Immature natural killer cell (primary cell): ENCODE data around the gene MYEOV. TPM values are rescaled to one million over a fixed set of nuclear protein-coding genes. Genes with fewer than 3 reads are reported as not detected.

Experiments used
- DNase-seq, 3 donors: peaks; one replicate each; pipeline ENCODE4 v3.0.0; 2022; ENCODE audit warnings: mixed read lengths in 1 of 3
- H3K27ac Mint-ChIP-seq, 6 donors: one replicate each; pipeline ENCODE4 v1.8.0; 2020; ENCODE audit warnings: mixed read lengths in 6 of 6, mild to moderate bottlenecking in 5 of 6, inconsistent platforms in 4 of 6, moderate library complexity in 3 of 6
- H3K27me3 Mint-ChIP-seq, 3 donors: one replicate each; pipeline ENCODE4 v1.8.0; 2020 to 2021; ENCODE audit warnings: low read depth in 3 of 3, mild to moderate bottlenecking in 3 of 3, mixed read lengths in 3 of 3, moderate library complexity in 3 of 3, inconsistent platforms in 1 of 3
- H3K36me3 Mint-ChIP-seq, 3 donors: one replicate each; pipeline ENCODE4 v1.8.0; 2020; ENCODE audit warnings: mixed read lengths in 3 of 3, inconsistent platforms in 2 of 3, mild to moderate bottlenecking in 2 of 3
- H3K4me1 Mint-ChIP-seq, 2 donors: one replicate each; pipeline ENCODE4 v1.8.0; 2020; ENCODE audit warnings: inconsistent platforms in 2 of 2, mild to moderate bottlenecking in 2 of 2, mixed read lengths in 2 of 2, moderate library complexity in 1 of 2
- H3K4me3 Mint-ChIP-seq, 5 donors: one replicate each; pipeline ENCODE4 v1.8.0; 2020; ENCODE audit warnings: mild to moderate bottlenecking in 5 of 5, mixed read lengths in 5 of 5, inconsistent platforms in 3 of 5, moderate library complexity in 3 of 5
- H3K9me3 Mint-ChIP-seq, 6 donors: one replicate each; pipeline ENCODE4 v1.8.0; 2020; ENCODE audit warnings: mild to moderate bottlenecking in 6 of 6, mixed read lengths in 6 of 6, inconsistent platforms in 4 of 6, moderate library complexity in 3 of 6
- polyA plus RNA-seq, 3 donors: library from polyadenylated mRNA; unstranded; fragments of 300-500 nt; fragmentation: Illumina TruSeq; gene quantifications; one replicate each; pipeline ENCODE4 v1.2.3, GENCODE V29; 2021

The MYEOV gene
- polyA plus RNA-seq, 3 donors from 2014 or later: not detected

DNA sequence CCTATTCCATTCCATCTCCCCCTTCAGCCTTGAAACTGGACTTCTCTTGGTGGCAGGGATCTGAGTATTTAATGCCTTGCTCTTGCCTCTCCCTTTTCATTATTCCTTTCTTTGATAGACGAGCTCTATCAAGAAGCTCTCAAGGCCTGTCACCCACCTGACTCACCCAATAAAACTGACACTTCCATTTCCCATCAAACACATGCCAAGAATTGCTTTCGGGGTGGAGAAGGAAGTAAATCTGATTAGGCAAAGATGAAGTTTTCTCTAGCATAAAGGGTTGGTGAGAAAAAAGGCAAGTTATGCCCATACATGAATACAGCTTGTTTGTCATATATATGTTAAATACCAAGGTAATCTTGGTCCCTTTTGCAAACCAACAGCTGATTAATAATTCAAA is 34.9 kb upstream of the MYEOV start:
- H3K27me3 Mint-ChIP-seq: peaks cover 1 to 12% (median 2%) of the 10 kb centered on the region in 3 donors
- H3K4me1 Mint-ChIP-seq: no peaks in the 10 kb centered on the region
- H3K4me3 Mint-ChIP-seq: no peak overlapping the region
- H3K9me3 Mint-ChIP-seq: no peaks in the 10 kb centered on the region
- no peaks in the 10 kb centered on the region for H3K36me3 Mint-ChIP-seq
- no peak overlapping the region for H3K27ac Mint-ChIP-seq
- DNase-seq: no peak

DNA sequence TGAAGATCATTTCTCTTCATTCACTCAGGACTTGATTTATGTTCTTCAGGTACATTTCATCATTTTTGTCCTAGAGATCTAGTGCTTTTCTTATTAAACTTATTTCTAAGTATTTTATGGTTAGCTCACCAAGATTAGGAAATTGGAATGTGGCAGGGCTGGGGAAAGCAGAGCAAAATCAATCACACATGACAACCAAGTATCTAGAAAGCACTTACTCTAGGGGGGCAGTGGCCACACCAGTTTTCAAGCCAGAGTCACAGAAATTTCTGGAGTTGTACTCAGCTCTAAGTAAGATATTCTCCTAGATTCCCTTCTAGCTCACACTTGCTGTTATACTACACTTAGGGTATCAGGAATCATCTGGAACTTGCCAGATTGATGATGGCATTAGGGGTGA is 33.3 kb upstream of the MYEOV start:
- H3K27ac Mint-ChIP-seq: no peak overlapping the region
- peaks cover 5 to 12% (median 6%) of the 10 kb centered on the region in 3 donors for H3K27me3 Mint-ChIP-seq
- H3K9me3 Mint-ChIP-seq: no peaks in the 10 kb centered on the region
- no peak for DNase-seq
- no peak overlapping the region for H3K4me3 Mint-ChIP-seq
- no peaks in the 10 kb centered on the region for H3K36me3 Mint-ChIP-seq
- no peaks in the 10 kb centered on the region for H3K4me1 Mint-ChIP-seq

- Mint-ChIP-seq H3K4me1 (no peaks in the 10 kb centered on the region), H3K4me3 (no peak overlapping the region), H3K27me3 (peaks cover 5 to 9% (median 6%) of the 10 kb centered on the region in 3 donors), H3K9me3 (no peaks in the 10 kb centered on the region), H3K36me3 (no peaks in the 10 kb centered on the region), H3K27ac (no peak overlapping the region)
- DNase-seq: no peak
Measured at GRCh38 chr11:69261116-69261515, 32.8 kb upstream of the MYEOV start.

DNA sequence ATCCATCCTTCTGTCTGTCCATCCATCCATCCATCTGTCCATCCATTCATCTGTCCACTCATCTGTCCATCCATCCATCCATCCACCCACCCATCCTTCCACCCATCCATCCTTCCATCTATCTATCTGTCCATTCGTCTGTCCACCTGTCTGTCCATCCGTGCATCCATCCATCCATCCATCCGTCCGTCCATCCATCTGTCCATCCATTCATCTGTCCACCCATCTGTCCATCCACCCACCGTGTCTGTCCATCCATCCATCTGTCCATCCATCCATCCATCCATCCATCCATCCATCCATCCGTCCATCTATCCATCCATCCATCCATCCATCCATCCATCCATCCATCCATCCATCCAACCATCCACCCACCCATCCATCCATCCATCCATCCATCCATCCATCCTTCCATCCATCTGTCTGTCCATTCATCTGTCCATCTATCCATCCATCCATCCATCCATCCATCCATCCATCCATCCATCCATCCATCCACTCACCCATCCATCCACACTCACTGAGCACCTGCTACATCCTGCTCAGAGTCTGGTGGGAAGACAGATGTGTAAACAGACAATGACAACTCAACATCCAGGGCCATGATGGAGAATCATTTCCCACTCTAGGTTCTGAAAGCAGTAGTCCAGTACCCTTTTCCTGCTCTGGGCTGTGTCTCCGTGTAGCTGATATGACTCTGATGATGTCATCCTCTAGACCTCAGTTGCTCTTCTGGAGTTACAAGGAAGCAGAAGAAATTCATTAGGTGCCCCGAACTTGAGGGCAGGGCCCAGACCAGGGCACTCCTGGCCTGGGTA is 30.8 kb upstream of the MYEOV start:
- Mint-ChIP-seq H3K4me1 (no peaks in the 10 kb centered on the region), H3K9me3 (no peaks in the 10 kb centered on the region), H3K36me3 (no peaks in the 10 kb centered on the region), H3K4me3 (no peak overlapping the region), H3K27ac (no peak overlapping the region), H3K27me3 (peaks cover 5 to 9% (median 6%) of the 10 kb centered on the region in 3 donors)
- no peak for DNase-seq

- H3K27ac Mint-ChIP-seq: no peak overlapping the region
Measured at GRCh38 chr11:69263736-69264052, 30.3 kb upstream of the MYEOV start.

DNA sequence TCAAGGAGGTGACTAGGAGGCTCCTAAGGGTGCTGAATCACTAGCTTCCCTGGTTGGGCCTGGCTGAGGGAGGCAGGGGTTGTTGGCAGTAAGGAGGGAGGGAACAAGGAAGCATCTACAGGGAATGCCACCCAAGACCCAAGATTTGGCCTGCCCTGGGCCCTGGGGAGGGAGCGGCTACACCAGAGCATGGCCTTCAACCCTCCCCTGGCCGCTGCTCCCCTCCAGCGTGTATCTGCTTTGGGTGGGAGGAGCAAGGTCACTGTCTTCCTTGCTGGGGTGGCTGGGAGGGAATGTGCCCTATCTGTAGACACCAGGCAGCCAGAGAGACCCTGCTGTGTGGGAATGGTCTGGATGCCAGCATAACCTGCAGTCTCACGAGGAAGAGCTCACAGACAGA is 29.5 kb upstream of the MYEOV start:
- Mint-ChIP-seq H3K4me1 (no peaks in the 10 kb centered on the region), H3K27ac (no peak overlapping the region), H3K36me3 (no peaks in the 10 kb centered on the region), H3K27me3 (peaks cover 5 to 9% (median 7%) of the 10 kb centered on the region in 3 donors), H3K9me3 (no peaks in the 10 kb centered on the region), H3K4me3 (no peak overlapping the region)
- no peak for DNase-seq

More at GRCh38 chr11:69263736-69264052, 30.3 kb upstream of the MYEOV start:
- no peak for DNase-seq
- Mint-ChIP-seq H3K27me3 (peaks cover 5 to 9% (median 6%) of the 10 kb centered on the region in 3 donors), H3K4me3 (no peak overlapping the region), H3K4me1 (no peaks in the 10 kb centered on the region), H3K9me3 (no peaks in the 10 kb centered on the region), H3K36me3 (no peaks in the 10 kb centered on the region)

DNA sequence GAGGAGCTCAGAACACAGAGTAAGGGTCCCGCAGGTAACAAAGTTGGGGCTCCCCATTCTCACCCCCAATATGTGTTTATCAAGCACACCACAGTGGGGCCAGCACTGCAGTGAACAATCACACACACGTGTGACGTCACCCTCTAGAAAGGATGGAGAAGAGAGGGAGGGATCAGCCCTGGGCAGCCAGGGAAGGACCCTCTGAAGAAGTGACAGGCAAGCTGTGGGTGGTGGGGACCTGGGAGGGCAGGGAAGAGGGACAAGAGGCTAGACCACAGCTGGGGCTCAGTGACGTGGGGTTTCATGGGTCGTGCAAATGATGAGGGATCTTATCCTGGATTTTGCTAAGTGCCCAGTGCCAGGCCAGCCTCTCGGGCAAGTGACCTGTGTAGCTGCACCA is 28.7 kb upstream of the MYEOV start:
- no peak for DNase-seq
- H3K4me3 Mint-ChIP-seq: no peak overlapping the region
- no peaks in the 10 kb centered on the region for H3K9me3 Mint-ChIP-seq
- H3K36me3 Mint-ChIP-seq: no peaks in the 10 kb centered on the region
- H3K27ac Mint-ChIP-seq: no peak overlapping the region
- H3K27me3 Mint-ChIP-seq: peaks cover 5 to 9% (median 7%) of the 10 kb centered on the region in 3 donors
- no peaks in the 10 kb centered on the region for H3K4me1 Mint-ChIP-seq

DNA sequence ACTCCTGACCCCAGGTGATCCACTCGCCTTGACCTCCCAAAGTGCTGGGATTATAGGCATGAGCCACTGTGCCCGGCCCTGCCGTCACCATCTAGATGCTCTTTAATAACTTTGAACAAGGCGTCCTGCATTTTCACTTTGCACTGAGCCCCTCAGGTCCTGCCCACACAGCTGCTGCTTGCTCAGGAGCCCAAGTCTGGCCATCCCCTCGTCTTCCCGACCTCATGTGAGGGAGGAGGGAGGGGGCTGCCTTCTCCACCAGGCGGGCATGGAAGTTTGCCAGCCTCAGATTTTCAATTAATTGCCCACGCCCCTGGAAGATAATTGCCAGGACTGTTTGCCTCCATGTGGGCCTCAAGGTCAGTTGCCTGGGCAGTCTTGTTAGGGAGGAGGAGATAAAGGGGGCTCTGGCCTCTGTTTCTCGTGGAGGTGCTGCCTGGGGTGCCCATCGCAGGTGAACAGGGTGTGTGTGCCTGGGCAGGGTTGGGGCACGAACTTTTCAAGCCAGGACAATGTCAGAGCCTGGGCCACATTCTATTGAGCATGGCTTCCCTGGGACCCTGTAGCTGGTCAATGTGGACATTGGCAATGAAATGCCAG is 27.9 kb upstream of the MYEOV start:
- H3K27me3 Mint-ChIP-seq: peaks cover 5 to 9% (median 7%) of the 10 kb centered on the region in 3 donors
- no peaks in the 10 kb centered on the region for H3K36me3 Mint-ChIP-seq
- DNase-seq: no peak
- no peak overlapping the region for H3K27ac Mint-ChIP-seq
- H3K9me3 Mint-ChIP-seq: no peaks in the 10 kb centered on the region
- H3K4me1 Mint-ChIP-seq: no peaks in the 10 kb centered on the region
- no peak overlapping the region for H3K4me3 Mint-ChIP-seq

DNA sequence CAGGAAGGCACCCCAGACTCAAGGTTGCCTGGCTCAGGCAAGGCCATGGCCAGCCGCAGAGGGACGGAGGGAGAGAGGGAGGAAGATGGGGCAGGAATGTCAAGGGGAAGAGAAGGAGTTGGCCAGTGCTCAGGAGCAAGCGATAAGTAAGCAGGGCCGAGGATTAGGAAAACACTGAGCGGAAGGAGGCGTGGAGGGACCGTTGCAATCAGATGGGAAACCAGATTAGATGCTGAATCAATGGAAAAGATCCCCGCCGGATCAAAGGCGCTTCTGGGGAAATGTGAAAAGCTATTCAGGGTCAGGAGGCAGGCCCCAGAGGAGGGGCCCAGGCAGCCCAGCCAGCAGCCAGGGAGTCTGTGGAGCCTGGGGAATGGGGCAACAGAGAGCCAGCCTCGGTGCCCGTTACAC is 26.6 kb upstream of the MYEOV start:
- H3K9me3 Mint-ChIP-seq: no peaks in the 10 kb centered on the region

GRCh38 chr11:69268911-69269310 is 25.0 kb upstream of the MYEOV start:
- Mint-ChIP-seq H3K27me3 (peaks cover 2 to 7% (median 7%) of the 10 kb centered on the region in 3 donors), H3K27ac (no peak overlapping the region), H3K4me1 (no peaks in the 10 kb centered on the region), H3K4me3 (no peak overlapping the region), H3K9me3 (no peaks in the 10 kb centered on the region), H3K36me3 (no peaks in the 10 kb centered on the region)
- DNase-seq: no peak

More for the DNA sequence above, 26.6 kb upstream of the MYEOV start:
- H3K27me3 Mint-ChIP-seq: peaks cover 5 to 10% (median 7%) of the 10 kb centered on the region in 3 donors
- H3K4me1 Mint-ChIP-seq: no peaks in the 10 kb centered on the region
- no peak for DNase-seq
- H3K4me3 Mint-ChIP-seq: no peak overlapping the region
- H3K27ac Mint-ChIP-seq: no peak overlapping the region
- H3K36me3 Mint-ChIP-seq: no peaks in the 10 kb centered on the region

GRCh38 chr11:69269388-69269787 is 24.6 kb upstream of the MYEOV start:
- H3K9me3 Mint-ChIP-seq: no peaks in the 10 kb centered on the region
- no peak for DNase-seq
- H3K27ac Mint-ChIP-seq: no peak overlapping the region
- no peaks in the 10 kb centered on the region for H3K4me1 Mint-ChIP-seq
- no peak overlapping the region for H3K4me3 Mint-ChIP-seq
- H3K27me3 Mint-ChIP-seq: peaks cover 2 to 7% (median 6%) of the 10 kb centered on the region in 3 donors
- H3K36me3 Mint-ChIP-seq: no peaks in the 10 kb centered on the region

- Mint-ChIP-seq H3K36me3 (no peaks in the 10 kb centered on the region), H3K4me3 (no peak overlapping the region), H3K27ac (no peak overlapping the region), H3K27me3 (peaks cover 5 to 6% (median 5%) of the 10 kb centered on the region in 3 donors), H3K9me3 (no peaks in the 10 kb centered on the region), H3K4me1 (no peaks in the 10 kb centered on the region)
- no peak for DNase-seq
Measured at GRCh38 chr11:69269926-69270697, 23.8 kb upstream of the MYEOV start.

DNA sequence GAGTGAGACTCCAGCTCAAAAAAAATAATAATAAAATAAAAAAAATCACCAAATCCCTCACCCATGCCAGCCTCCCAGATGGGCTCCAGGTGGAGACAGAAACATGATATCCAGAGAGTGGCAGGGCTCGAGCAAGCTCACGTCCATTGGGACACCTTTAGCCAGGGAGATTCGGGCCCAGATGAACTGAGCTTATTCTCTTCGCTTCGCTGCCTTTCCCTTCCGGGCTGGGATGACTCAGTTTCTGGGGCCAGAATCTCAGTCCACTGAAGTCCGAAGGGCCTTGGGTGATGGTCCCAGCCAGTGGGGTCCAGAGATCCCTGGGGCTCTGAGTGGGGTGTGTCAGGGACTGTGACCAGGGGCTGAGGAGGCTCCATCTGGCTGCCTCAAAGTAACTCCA is 23.0 kb upstream of the MYEOV start:
- no peak for DNase-seq
- no peaks in the 10 kb centered on the region for H3K4me1 Mint-ChIP-seq
- H3K9me3 Mint-ChIP-seq: no peaks in the 10 kb centered on the region
- no peak overlapping the region for H3K27ac Mint-ChIP-seq
- no peak overlapping the region for H3K4me3 Mint-ChIP-seq
- H3K36me3 Mint-ChIP-seq: no peaks in the 10 kb centered on the region
- peaks cover 5 to 7% (median 6%) of the 10 kb centered on the region in 3 donors for H3K27me3 Mint-ChIP-seq

DNA sequence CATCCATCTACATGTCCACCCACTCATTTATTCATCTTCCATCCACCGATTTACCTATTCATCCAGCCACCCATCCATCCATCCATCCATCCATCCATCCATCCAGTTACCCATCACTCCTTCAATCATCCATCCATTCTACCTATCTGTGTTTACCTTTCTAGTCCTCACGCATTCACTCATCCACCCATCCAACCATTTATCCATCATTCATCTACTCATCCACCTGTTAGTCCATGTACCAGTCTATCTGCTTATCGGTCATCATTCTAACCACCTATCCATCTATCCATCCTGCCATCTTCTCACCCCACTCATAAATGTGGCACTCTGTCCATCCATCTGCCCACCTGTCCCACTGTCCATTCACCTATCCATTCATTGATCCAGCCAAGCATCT is 21.9 kb upstream of the MYEOV start:
- DNase-seq: no peak
- no peaks in the 10 kb centered on the region for H3K36me3 Mint-ChIP-seq
- H3K4me3 Mint-ChIP-seq: no peak overlapping the region
- no peak overlapping the region for H3K27ac Mint-ChIP-seq
- peaks cover 5 to 7% (median 6%) of the 10 kb centered on the region in 3 donors for H3K27me3 Mint-ChIP-seq
- H3K4me1 Mint-ChIP-seq: no peaks in the 10 kb centered on the region
- H3K9me3 Mint-ChIP-seq: no peaks in the 10 kb centered on the region
